Epithelial cell of proximal tubule (primary cell): Measurements from ENCODE around the gene AUTS2. TPM values are rescaled to one million over a fixed set of nuclear protein-coding genes. Genes with fewer than 3 reads are reported as not detected.
A peak's percentile ranks its signal among the peaks of the same experiment; 100 is the strongest.

Experiments used
- DNase-seq: peaks from one replicate; pipeline ENCODE4 v3.0.0-alpha.2; 2011; ENCODE audit warnings: low read depth
- H3K4me3 ChIP-seq: 2 replicates; pipeline ENCODE4 v1.5.1; 2011; ENCODE audit warnings: low read depth, mild to moderate bottlenecking, low read length
- CTCF ChIP-seq: conservative IDR thresholded peaks from 2 replicates; pipeline ENCODE4 v1.5.1; 2012; ENCODE audit warnings: low read depth, mild to moderate bottlenecking, low read length
- total RNA-seq: library from RNA; depleted of rRNA; stranded (reverse); fragments of >200 nt; gene quantifications from 2 replicates; pipeline ENCODE4 v1.2.3, GENCODE V29; 2015

Gene AUTS2
- total RNA-seq, 1 donor from 2014 or later, result 10.0 TPM

DNA sequence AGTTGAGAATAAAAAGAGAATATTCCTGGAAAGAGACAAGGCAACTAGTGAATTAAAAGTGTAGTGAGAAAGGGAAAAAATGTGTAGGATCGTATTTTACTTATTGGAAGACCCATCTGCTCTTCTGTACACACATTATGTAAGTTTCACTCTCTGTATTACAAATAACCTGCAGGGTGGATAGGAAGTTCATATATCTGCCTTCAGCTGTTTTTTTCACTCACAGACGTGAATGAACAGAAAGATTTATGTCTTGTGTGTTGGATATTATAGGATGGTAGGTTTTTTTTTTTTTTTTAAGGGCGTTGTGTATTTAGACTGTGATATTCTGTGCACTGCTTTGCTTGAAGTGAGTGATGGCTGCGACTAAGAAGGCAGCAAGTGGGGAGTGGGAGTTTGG, 266.5 kb downstream of the AUTS2 start:
- no peak for TF ChIP-seq CTCF
- H3K4me3 ChIP-seq, result no peak overlapping the region
- no peak for DNase-seq

DNA sequence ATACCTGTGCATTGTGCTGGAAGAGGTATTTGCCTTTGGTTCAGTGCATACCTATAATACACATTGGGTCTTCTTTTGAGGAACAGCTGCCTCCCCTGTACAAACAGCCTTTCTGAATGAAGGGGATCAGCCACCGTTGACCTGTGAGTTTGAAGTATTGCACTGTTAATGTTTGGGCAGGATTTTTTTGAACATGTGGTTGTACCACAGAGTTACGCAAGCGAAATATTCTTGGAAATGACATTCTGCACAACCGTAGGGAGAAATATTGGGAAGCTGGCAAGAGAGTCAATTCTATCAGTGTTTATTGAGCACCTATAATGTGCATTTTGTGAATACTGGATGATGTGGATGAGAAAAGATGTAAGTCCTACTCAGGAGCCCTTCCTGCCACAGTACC, 270.6 kb downstream of the AUTS2 start:
- TF ChIP-seq CTCF, result no peak
- H3K4me3 ChIP-seq, result no peak overlapping the region
- DNase-seq, result no peak

GRCh38 chr7:69871213-69871885, 273.1 kb downstream of the AUTS2 start:
- peak; percentile 56 for DNase-seq
- no peak overlapping the region for H3K4me3 ChIP-seq
- TF ChIP-seq CTCF, result no peak

DNA sequence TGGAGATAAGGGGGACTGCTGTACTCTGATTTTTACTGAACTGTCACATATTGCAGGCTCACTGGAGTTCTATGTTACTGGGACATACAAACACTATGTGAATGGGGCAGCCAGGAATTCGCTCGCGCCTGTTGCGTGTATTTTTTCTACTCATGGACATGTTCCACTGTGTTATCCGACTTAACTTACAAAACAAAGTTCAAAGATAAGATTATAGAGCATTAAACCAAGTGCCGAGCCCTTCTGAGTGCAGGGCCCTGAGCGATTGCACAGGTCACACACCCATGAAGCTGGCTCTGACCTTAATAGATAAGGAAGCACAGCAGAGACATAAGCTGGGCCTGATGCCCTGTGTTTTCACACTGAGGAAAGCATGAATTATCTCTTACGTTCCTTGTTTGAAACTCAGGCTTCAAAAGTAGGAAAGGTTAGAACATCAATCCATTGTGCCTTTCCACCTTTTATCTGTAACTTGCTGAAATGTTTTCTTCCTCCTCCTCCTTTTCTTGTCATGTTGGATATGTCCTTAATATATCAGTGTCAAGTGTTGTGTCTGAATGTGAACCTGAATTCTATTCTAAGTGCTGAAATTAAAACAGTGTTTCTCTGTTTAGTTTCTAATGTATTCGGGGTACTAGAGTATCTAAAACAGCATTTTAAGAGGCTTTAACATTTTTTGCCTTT, 273.8 kb downstream of the AUTS2 start:
- DNase-seq, result no peak
- no peak overlapping the region for H3K4me3 ChIP-seq

GRCh38 chr7:69873512-69873911, 275.2 kb downstream of the AUTS2 start:
- H3K4me3 ChIP-seq, result no peak overlapping the region
- DNase-seq, result peak; percentile 18
- no peak for TF ChIP-seq CTCF

More for the DNA sequence above, 273.8 kb downstream of the AUTS2 start:
- no peak for TF ChIP-seq CTCF

DNA sequence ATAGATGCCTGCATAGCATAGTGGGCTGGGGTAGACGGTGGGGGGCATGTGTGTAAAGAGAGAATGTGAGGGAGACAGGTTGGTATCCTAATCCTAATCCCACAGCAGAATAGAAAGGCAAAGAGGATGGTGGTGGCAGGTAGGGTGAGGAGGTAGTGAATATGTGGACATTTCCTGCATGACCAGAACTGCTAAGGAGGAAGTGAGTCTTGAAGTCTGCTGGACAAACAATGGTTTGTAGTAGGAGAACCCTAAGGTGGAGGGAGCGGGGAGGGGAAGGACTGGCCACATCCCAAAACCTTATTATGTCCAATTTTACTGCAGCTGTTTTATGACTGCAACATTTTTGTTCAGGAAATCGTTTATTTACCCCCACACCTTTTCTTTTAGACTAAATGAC, 279.7 kb downstream of the AUTS2 start:
- no peak for DNase-seq
- no peak for TF ChIP-seq CTCF

DNA sequence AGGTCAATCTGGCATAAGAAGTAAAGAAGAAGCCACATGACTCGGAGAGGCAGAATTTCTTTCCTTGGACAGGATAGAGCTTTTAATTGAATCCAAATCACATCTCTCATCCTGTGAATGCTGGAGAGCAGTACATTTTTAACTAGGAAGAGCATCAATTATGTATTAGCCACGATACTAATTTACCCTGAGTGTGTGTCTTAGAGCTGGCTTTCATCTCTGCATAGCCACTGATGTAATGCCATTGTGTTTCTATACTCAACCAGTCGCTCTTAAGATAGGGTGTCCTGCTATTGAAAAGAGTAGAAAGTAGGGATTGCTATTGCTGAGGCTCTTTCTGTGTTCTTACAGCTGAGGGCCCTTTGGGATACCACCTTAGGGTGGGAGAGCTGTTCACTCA, 280.3 kb downstream of the AUTS2 start:
- no peak for DNase-seq
- H3K4me3 ChIP-seq, result no peak overlapping the region
- TF ChIP-seq CTCF, result no peak

More for the DNA sequence above, 279.7 kb downstream of the AUTS2 start:
- H3K4me3 ChIP-seq, result no peak overlapping the region
